GM12878 (cell line): ENCODE data around the gene RIC8B. TPM values are rescaled to one million over a fixed set of nuclear protein-coding genes. Genes with fewer than 3 reads are reported as not detected.

Source experiments
- CTCF ChIP-seq, 3 experiments: IDR thresholded peaks in 2 of 3; conservative IDR thresholded peaks in 1 of 3; 2 replicates each; pipeline ENCODE4 v1.5.1; 2011; ENCODE audit warnings: low read depth in 3 of 3, low read length in 3 of 3, mild to moderate bottlenecking in 3 of 3, control low read depth in 2 of 3, moderate library complexity in 2 of 3, inconsistent platforms in 1 of 3, mixed read lengths in 1 of 3; ENCODE audit not compliant: control insufficient read depth in 2 of 3, insufficient read depth in 1 of 3; ENCODE audit errors: extremely low read depth in 1 of 3
- ZSCAN29 ChIP-seq: fragments of 450-650 bp; IDR thresholded peaks from 2 replicates; pipeline ENCODE4 v1.6.1; 2017; ENCODE audit warnings: mild to moderate bottlenecking, moderate library complexity
- polyA plus RNA-seq, 11 experiments: library from polyadenylated mRNA; depleted of rRNA in 4 of 11; unstranded in 6 of 11; stranded (reverse) in 5 of 11; fragments of >200 nt; fragmentation: Nextera tagmentation in 4 of 11; fragmentation: Illumina TruSeq in 1 of 11; extraction: Ambion mirVana in 4 of 11; extraction: Trizol in 1 of 11; gene quantifications; 1 replicate in 1 of 11; 2 replicates in 10 of 11; pipeline versions ENCODE4 v1.2.1 to v1.2.3, GENCODE V29; 2011 to 2016; ENCODE audit warnings: inconsistent platforms in 2 of 11, missing spikeins in 2 of 11, low read depth in 1 of 11
- total RNA-seq, 4 experiments: library from RNA; depleted of rRNA in 3 of 4; stranded (reverse); fragments of >200 nt in 3 of 4; fragmentation: Illumina TruSeq in 1 of 4; extraction: Trizol in 1 of 4; gene quantifications; 2 replicates each; pipeline versions ENCODE4 v1.2.1 to v1.2.3, GENCODE V29; 2013 to 2021
- TF ChIP-seq, protein P1 (sequence below): fragments of 450-650 bp; IDR thresholded peaks from 2 replicates; pipeline ENCODE4 v1.6.1; 2016; ENCODE audit warnings: mild to moderate bottlenecking, moderate library complexity, borderline replicate concordance
- TF ChIP-seq, protein P2 (sequence below): IDR thresholded peaks from 2 replicates; pipeline ENCODE4 v1.6.1; 2011; ENCODE audit warnings: borderline replicate concordance, low read depth, mild to moderate bottlenecking, moderate library complexity, mixed read lengths, low read length; ENCODE audit not compliant: insufficient read depth; ENCODE audit errors: extremely low read length

RIC8B gene
- total and polyA plus RNA-seq, 10 of the 15 experiments (the other 5 are each of a cell fraction or from before 2014, with no cell fraction given), result 2.3 to 10.8 (median 6.2) TPM

GRCh38 chr12:106782619-106783018, 8.1 kb downstream of the RIC8B start (continued):
- TF ChIP-seq CTCF (IDR thresholded peaks at IDR 0.05 in 2 of 3, conservative IDR thresholded peaks at IDR 0.05 in 1 of 3; ENCODE audit: control insufficient read depth in 2 of 3, extremely low read depth in 1 of 3, insufficient read depth in 1 of 3, low read depth in 3 of 3, low read length in 3 of 3) (no peak), ZSCAN29 (no peak)
- TF ChIP-seq, protein P1, sequence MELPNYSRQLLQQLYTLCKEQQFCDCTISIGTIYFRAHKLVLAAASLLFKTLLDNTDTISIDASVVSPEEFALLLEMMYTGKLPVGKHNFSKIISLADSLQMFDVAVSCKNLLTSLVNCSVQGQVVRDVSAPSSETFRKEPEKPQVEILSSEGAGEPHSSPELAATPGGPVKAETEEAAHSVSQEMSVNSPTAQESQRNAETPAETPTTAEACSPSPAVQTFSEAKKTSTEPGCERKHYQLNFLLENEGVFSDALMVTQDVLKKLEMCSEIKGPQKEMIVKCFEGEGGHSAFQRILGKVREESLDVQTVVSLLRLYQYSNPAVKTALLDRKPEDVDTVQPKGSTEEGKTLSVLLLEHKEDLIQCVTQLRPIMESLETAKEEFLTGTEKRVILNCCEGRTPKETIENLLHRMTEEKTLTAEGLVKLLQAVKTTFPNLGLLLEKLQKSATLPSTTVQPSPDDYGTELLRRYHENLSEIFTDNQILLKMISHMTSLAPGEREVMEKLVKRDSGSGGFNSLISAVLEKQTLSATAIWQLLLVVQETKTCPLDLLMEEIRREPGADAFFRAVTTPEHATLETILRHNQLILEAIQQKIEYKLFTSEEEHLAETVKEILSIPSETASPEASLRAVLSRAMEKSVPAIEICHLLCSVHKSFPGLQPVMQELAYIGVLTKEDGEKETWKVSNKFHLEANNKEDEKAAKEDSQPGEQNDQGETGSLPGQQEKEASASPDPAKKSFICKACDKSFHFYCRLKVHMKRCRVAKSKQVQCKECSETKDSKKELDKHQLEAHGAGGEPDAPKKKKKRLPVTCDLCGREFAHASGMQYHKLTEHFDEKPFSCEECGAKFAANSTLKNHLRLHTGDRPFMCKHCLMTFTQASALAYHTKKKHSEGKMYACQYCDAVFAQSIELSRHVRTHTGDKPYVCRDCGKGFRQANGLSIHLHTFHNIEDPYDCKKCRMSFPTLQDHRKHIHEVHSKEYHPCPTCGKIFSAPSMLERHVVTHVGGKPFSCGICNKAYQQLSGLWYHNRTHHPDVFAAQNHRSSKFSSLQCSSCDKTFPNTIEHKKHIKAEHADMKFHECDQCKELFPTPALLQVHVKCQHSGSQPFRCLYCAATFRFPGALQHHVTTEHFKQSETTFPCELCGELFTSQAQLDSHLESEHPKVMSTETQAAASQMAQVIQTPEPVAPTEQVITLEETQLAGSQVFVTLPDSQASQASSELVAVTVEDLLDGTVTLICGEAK, result no peak
- TF ChIP-seq, protein P2, sequence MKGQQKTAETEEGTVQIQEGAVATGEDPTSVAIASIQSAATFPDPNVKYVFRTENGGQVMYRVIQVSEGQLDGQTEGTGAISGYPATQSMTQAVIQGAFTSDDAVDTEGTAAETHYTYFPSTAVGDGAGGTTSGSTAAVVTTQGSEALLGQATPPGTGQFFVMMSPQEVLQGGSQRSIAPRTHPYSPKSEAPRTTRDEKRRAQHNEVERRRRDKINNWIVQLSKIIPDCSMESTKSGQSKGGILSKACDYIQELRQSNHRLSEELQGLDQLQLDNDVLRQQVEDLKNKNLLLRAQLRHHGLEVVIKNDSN, result no peak
